HUES6 (cell line): ENCODE data around the gene MCM10.

Experiments
- H3K27ac ChIP-seq: 2 replicates; pipeline ENCODE4 v1.7.0; 2013; ENCODE audit warnings: low read depth, mild to moderate bottlenecking, low read length, inconsistent platforms
- H3K27me3 ChIP-seq: 2 replicates; pipeline ENCODE4 v1.6.1; 2013; ENCODE audit warnings: low read length; ENCODE audit not compliant: control insufficient read depth, insufficient read depth
- H3K36me3 ChIP-seq: 2 replicates; pipeline ENCODE4 v1.6.1; 2013; ENCODE audit warnings: low read length; ENCODE audit not compliant: control insufficient read depth, insufficient read depth
- H3K4me1 ChIP-seq: 2 replicates; pipeline ENCODE4 v1.6.1; 2013; ENCODE audit warnings: low read length; ENCODE audit not compliant: control insufficient read depth, insufficient read depth
- H3K4me3 ChIP-seq: 2 replicates; pipeline ENCODE4 v1.5.1; 2013; ENCODE audit warnings: low read depth, low read length
- H3K9ac ChIP-seq: one replicate; pipeline ENCODE4 v1.6.1; 2013; ENCODE audit warnings: mild to moderate bottlenecking, low read length
- H3K9me3 ChIP-seq: 2 replicates; pipeline ENCODE4 v1.6.1; 2013; ENCODE audit warnings: low read depth, low read length; ENCODE audit not compliant: control insufficient read depth, insufficient read depth

MCM10 gene

DNA sequence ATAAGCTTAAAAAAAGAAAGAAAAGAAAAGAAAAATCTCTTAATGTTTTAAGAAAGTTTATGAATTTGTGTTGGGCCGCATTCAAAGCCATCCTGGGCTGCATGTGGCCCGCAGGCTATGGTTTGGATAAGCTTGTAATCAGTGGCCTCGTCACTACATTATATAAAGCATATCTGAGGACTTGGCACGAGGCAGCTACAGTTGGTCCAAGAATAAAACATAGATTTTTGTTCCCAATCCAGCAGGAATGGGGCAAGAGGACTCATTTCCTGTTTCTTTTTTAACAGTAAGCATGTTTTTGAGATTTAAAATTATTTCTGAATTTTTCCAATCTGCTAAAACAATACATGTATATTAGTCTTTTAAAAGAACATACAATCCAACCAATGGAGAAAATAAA lies 28.6 kb downstream of the MCM10 start:
- no peak overlapping the region for H3K4me3 ChIP-seq
- peaks cover 99% of the 10 kb centered on the region for H3K36me3 ChIP-seq
- H3K27me3 ChIP-seq, result no peaks in the 10 kb centered on the region
- no peak overlapping the region for H3K9ac ChIP-seq
- H3K4me1 ChIP-seq, result no peaks in the 10 kb centered on the region
- no peak overlapping the region for H3K27ac ChIP-seq
- H3K9me3 ChIP-seq, result no peaks in the 10 kb centered on the region; the same call in 1 of the 2 replicates

- H3K4me3 ChIP-seq, result no peak overlapping the region
- no peaks in the 10 kb centered on the region; the same call in 1 of the 2 replicates for H3K9me3 ChIP-seq
- H3K4me1 ChIP-seq, result no peaks in the 10 kb centered on the region
- no peak overlapping the region for H3K27ac ChIP-seq
- peaks cover 98% of the 10 kb centered on the region for H3K36me3 ChIP-seq
- no peaks in the 10 kb centered on the region for H3K27me3 ChIP-seq
- no peak overlapping the region for H3K9ac ChIP-seq
Observed at GRCh38 chr10:13190816-13191215, 29.5 kb downstream of the MCM10 start.

DNA sequence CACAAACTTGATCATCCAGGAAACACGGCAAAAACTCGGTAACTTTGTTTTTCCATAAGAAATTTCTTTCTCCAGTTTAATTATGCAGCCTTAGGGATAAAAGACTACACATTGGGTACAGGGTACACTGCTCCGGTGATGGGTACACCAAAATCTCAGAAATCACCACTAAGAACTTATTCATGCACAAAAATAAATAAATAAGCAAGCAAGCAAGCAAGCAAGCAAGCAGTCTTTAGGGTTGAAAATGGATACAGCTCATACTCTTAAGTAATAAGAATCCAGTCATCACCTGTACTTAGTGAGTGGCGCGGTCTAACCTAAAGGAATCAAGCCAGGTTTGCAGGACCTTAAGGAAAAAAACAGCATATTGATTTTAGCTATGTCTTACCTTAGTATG lies 30.0 kb downstream of the MCM10 start:
- Histone ChIP-seq H3K9me3 (no peaks in the 10 kb centered on the region; the same call in 1 of the 2 replicates), H3K9ac (no peak overlapping the region), H3K27ac (no peak overlapping the region), H3K36me3 (peaks cover 98% of the 10 kb centered on the region), H3K4me1 (no peaks in the 10 kb centered on the region), H3K4me3 (no peak overlapping the region), H3K27me3 (no peaks in the 10 kb centered on the region)

GRCh38 chr10:13193637-13194036 lies 32.3 kb downstream of the MCM10 start:
- H3K9ac ChIP-seq, result no peak overlapping the region
- peaks cover 97% of the 10 kb centered on the region for H3K36me3 ChIP-seq
- no peaks in the 10 kb centered on the region for H3K27me3 ChIP-seq
- H3K27ac ChIP-seq, result no peak overlapping the region
- H3K4me1 ChIP-seq, result no peaks in the 10 kb centered on the region
- H3K9me3 ChIP-seq, result no peaks in the 10 kb centered on the region
- H3K4me3 ChIP-seq, result no peak overlapping the region

DNA sequence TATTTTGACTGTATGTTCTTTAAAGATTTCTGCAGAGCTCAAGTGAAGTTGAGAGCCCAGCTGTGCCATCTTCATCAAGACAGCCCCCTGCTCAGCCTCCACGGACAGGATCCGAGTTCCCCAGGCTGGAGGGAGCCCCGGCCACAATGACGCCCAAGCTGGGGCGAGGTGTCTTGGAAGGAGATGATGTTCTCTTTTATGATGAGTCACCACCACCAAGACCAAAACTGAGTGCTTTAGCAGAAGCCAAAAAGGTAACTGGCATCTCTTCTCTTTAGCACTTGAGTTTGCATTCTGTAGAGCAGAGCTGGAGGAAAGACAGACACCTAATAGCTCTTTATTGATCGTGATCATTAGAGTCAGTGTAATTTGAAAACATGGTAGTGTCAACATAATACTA lies 33.7 kb downstream of the MCM10 start:
- H3K9me3 ChIP-seq, result no peaks in the 10 kb centered on the region
- no peak overlapping the region for H3K9ac ChIP-seq
- H3K36me3 ChIP-seq, result peaks cover 98% of the 10 kb centered on the region
- H3K27me3 ChIP-seq, result no peaks in the 10 kb centered on the region
- no peak overlapping the region for H3K4me3 ChIP-seq
- H3K4me1 ChIP-seq, result no peaks in the 10 kb centered on the region
- H3K27ac ChIP-seq, result no peak overlapping the region

GRCh38 chr10:13201132-13201531 lies 39.8 kb downstream of the MCM10 start:
- H3K9ac ChIP-seq, result no peak overlapping the region
- no peaks in the 10 kb centered on the region for H3K27me3 ChIP-seq
- H3K27ac ChIP-seq, result no peak overlapping the region
- H3K36me3 ChIP-seq, result peaks cover 97% of the 10 kb centered on the region
- no peaks in the 10 kb centered on the region for H3K9me3 ChIP-seq
- no peak overlapping the region for H3K4me3 ChIP-seq
- H3K4me1 ChIP-seq, result no peaks in the 10 kb centered on the region

DNA sequence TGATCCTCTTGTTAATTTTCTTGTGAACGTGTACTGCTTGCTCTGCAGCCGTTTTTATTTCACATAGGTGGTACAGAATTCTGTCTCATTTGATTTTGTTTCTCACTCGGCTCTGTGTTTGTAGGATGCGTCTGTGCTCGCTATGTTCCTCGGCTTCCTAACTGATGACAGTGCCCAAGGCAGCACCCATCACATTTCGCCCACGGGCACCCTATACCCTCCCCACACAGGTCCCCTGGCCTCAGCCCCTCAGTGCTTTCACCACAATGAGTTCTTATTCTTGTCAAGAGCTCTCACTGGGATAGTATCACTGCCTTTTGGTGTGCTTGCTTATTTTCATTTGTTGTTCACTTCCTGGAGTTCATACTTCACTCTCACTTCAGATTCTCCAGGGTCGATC lies 44.7 kb downstream of the MCM10 start:
- Histone ChIP-seq H3K9ac (no peak overlapping the region), H3K27me3 (no peaks in the 10 kb centered on the region), H3K36me3 (peaks cover 91% of the 10 kb centered on the region), H3K4me1 (no peaks in the 10 kb centered on the region), H3K27ac (no peak overlapping the region), H3K4me3 (no peak overlapping the region), H3K9me3 (no peaks in the 10 kb centered on the region)

- Histone ChIP-seq H3K36me3 (peaks cover 90% of the 10 kb centered on the region), H3K27ac (no peak overlapping the region)
Observed at GRCh38 chr10:13206546-13207443, 45.4 kb downstream of the MCM10 start.

DNA sequence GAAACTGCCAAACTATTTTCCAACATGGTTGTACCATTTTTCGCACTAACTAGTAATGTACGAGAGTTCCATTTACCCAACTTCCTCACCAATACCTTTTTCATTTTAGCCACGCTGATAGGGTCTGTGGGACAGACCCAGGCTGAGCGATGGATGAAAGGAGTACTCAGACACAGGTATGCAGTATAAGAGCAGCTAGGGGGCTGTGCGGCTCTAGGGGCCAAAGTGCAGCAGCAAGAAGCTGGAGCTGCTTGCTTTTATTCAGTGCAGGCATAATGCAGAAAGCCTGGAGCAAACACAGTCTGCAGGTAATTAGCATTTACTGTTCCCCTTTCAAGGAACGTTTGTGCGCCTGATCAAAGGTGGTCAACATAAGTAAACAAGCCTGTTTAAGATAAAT lies 51.8 kb downstream of the MCM10 start:
- Histone ChIP-seq H3K4me3 (no peak overlapping the region), H3K9me3 (peaks cover 14% of the 10 kb centered on the region; the same call in 1 of the 2 replicates), H3K36me3 (peaks cover 54% of the 10 kb centered on the region), H3K27ac (no peak overlapping the region), H3K27me3 (no peaks in the 10 kb centered on the region), H3K4me1 (no peaks in the 10 kb centered on the region), H3K9ac (no peak overlapping the region)

More at GRCh38 chr10:13206546-13207443, 45.4 kb downstream of the MCM10 start:
- Histone ChIP-seq H3K4me1 (no peaks in the 10 kb centered on the region), H3K4me3 (no peak overlapping the region), H3K9ac (no peak overlapping the region), H3K27me3 (no peaks in the 10 kb centered on the region), H3K9me3 (no peaks in the 10 kb centered on the region)

DNA sequence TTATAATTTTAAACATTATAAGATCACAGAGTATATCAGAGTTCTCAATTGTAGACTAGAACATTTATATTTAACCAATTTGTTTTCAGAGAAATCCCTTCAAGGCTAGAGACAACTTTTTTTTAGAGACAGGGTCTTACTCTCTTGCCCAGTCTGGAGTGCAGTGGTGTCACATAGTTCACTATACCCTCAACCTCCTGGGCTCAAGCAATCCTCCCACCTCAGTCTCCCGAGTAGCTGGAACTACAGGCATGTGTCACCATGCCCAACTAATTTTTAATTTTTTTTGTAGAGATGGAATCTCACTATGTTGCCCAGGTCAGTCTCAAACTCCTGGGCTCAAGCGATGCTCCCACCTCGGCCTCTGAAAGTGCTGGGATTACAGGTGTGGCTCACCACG lies 57.5 kb downstream of the MCM10 start:
- H3K27ac ChIP-seq, result no peak overlapping the region
- no peak overlapping the region for H3K9ac ChIP-seq
- H3K4me1 ChIP-seq, result peaks cover 7% of the 10 kb centered on the region; the same call in 1 of the 2 replicates
- H3K27me3 ChIP-seq, result no peaks in the 10 kb centered on the region
- 0 out of 2 replicates have a peak, but pooled peaks cover 2% of the 10 kb centered on the region for H3K36me3 ChIP-seq
- no peaks in the 10 kb centered on the region; the same call in 1 of the 2 replicates for H3K9me3 ChIP-seq
- H3K4me3 ChIP-seq, result no peak overlapping the region
